ENCODE data around the gene LAT.
"Not testable (repeated sequence)": the region's sequence is repeated elsewhere in the genome, so short reads cannot be mapped to it uniquely, and the experiment has no call there.

Gene LAT

GRCh38 chr16:28984619-28985135, at the start of gene LAT:
LAT (plus strand) TSS chr16:28985052; CDS start chr16:28985418, 366 bp downstream.
- DNase-seq (ENCODE audit: low read depth) = no peak

- no peak for DNase-seq (ENCODE audit: low read depth)
Observed at GRCh38 chr16:28935346-28935745, 49.5 kb upstream of the LAT start.

- DNase-seq (ENCODE audit: low read depth) = peak; percentile 58
Observed at GRCh38 chr16:28935924-28936783, 48.7 kb upstream of the LAT start.

GRCh38 chr16:28936784-28937155, 48.1 kb upstream of the LAT start:
- DNase-seq (ENCODE audit: low read depth) = no peak

GRCh38 chr16:28937222-28937876, 47.5 kb upstream of the LAT start:
- DNase-seq (ENCODE audit: low read depth) = no peak

- no peak for DNase-seq (ENCODE audit: low read depth)
Observed at GRCh38 chr16:28938721-28939120, 46.1 kb upstream of the LAT start.

GRCh38 chr16:28939825-28940224, 45.0 kb upstream of the LAT start:
- DNase-seq (ENCODE audit: low read depth) = not testable (repeated sequence)

GRCh38 chr16:28943281-28943680, 41.6 kb upstream of the LAT start:
- no peak for DNase-seq (ENCODE audit: low read depth)

- DNase-seq (ENCODE audit: low read depth) = no peak
Observed at GRCh38 chr16:28946681-28947080, 38.2 kb upstream of the LAT start.

- DNase-seq (ENCODE audit: low read depth) = peak; percentile 100
Observed at GRCh38 chr16:28950648-28951409, 34.0 kb upstream of the LAT start, which contains the start of gene NFATC2IP. NFATC2IP (plus strand) TSS chr16:28950937; CDS start chr16:28951012, 75 bp downstream.

GRCh38 chr16:28951410-28951943, 33.4 kb upstream of the LAT start:
- no peak for DNase-seq (ENCODE audit: low read depth)

GRCh38 chr16:28958216-28958615, 26.6 kb upstream of the LAT start:
- no peak for DNase-seq (ENCODE audit: low read depth)

- DNase-seq (ENCODE audit: low read depth) = no peak
Observed at GRCh38 chr16:28958836-28959235, 26.0 kb upstream of the LAT start.

GRCh38 chr16:28964072-28964471, 20.8 kb upstream of the LAT start:
- DNase-seq (ENCODE audit: low read depth) = no peak

GRCh38 chr16:28964496-28964895, 20.4 kb upstream of the LAT start:
- no peak for DNase-seq (ENCODE audit: low read depth)

GRCh38 chr16:28967156-28967555, 17.7 kb upstream of the LAT start:
- DNase-seq (ENCODE audit: low read depth) = no peak

- DNase-seq (ENCODE audit: low read depth) = not testable (repeated sequence)
Observed at GRCh38 chr16:28969696-28970095, 15.2 kb upstream of the LAT start.

- peak; percentile 52 for DNase-seq (ENCODE audit: low read depth)
Observed at GRCh38 chr16:28974007-28974436, 10.8 kb upstream of the LAT start.

GRCh38 chr16:28974437-28975157, 10.3 kb upstream of the LAT start, which contains the start of gene SPNS1:
SPNS1 (plus strand) TSS chr16:28974778; CDS start chr16:28975152, 374 bp downstream.
- DNase-seq (ENCODE audit: low read depth) = peak; percentile 96

- no peak for DNase-seq (ENCODE audit: low read depth)
Observed at GRCh38 chr16:28975158-28975599, 9.7 kb upstream of the LAT start.
